ENCODE measurements around the gene PDYN. TPM values are rescaled to one million over a fixed set of nuclear protein-coding genes. Genes with fewer than 3 reads are reported as not detected.

PDYN gene
- total and polyA plus RNA-seq, 10 of the 15 experiments (the other 5 are each of a cell fraction or from before 2014, with no cell fraction given), result not detected

DNA sequence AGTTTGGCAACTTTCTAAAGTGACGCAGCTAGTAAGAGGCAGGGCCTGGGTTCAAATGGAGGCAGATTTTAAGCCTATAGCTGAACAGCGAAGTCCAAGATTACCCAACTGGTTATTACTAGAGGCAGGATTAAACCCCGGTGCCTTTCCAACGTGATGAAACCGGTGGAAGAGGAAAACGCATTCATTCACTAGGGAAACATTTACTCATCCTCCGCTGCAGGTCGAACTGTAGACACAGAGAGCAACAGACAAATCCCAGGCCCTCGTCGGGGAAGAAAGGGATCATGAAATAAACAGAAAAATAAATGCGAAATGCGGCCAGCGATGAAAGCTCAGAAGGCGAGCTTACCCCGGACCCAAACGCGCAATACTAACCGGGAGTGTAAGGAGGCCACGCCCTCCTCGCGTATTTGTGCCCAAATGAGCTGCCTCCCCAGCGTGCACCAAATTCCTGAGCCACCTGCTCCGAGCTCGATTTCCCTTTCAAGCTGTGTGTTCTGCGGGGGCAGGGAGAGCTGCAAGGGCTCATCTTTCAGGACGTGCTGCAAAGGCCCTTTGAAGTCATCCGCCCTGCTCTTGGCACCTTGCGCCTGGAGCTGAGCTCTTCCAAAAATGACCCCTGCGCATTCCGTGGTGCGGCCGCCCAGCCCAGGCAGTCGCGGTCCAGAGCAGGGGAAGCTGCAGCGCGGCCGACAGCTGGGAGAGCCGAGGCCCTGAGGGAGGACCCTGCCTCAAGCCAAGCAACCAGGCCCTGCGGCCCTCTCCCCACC lies 46.9 kb downstream of the PDYN start:
- DNase-seq (ENCODE audit: low read depth, low spot score), result no peak
- POLR2A ChIA-PET, result interaction anchor here (0.6 kb wide), 1 partner anchor 147 kb away, joined by 4 read pairs; no protein-coding TSS in a partner anchor
- no peaks in the 10 kb centered on the region for H3K36me3 ChIP-seq (ENCODE audit: control insufficient read depth in 2 of 2, insufficient read depth in 2 of 2, low read length in 1 of 2)
- no peaks in the 10 kb centered on the region for H3K79me2 ChIP-seq (ENCODE audit: control insufficient read depth, insufficient read depth, low read length)
- BruUV-seq (replicated peaks), result no TSS peak
- H3K4me1 ChIP-seq (ENCODE audit: control insufficient read depth, insufficient read depth, low read length), result no peaks in the 10 kb centered on the region
- H3K4me3 ChIP-seq, result no peak overlapping the region
- no peak overlapping the region for H3K4me2 ChIP-seq (ENCODE audit: control insufficient read depth, insufficient read depth)
- no peak overlapping the region for H3K27ac ChIP-seq (ENCODE audit: control insufficient read depth, insufficient read depth)
- no peak overlapping the region for H3K9ac ChIP-seq (ENCODE audit: control insufficient read depth, insufficient read depth, low read length)
- 20% methylated on average over 39 of the region's 39 CpGs for WGBS (ENCODE audit: insufficient coverage, insufficient replicate concordance, low lambda C conversion rate, missing lambda C conversion rate)
- no peaks in the 10 kb centered on the region for H3K9me3 ChIP-seq (replicated peaks; ENCODE audit: control insufficient read depth, insufficient read depth, low read length)
- CTCF ChIA-PET, result interaction anchor here (1.0 kb wide), 2 partner anchors 14 to 233 kb away, joined by 3 read pairs; no protein-coding TSS in a partner anchor
- H2AFZ ChIP-seq (ENCODE audit: control insufficient read depth, low read depth, low read length), result no peak overlapping the region
- ATAC-seq, result no peak
- RAD21 ChIA-PET (ENCODE audit: unreplicated experiment), result interaction anchor here (0.6 kb wide), 1 partner anchor 48 kb away, joined by 3 read pairs; no protein-coding TSS in a partner anchor
- H4K20me1 ChIP-seq (ENCODE audit: control insufficient read depth, insufficient read depth), result no peaks in the 10 kb centered on the region
- TF ChIP-seq TCF12 (IDR thresholded peaks at IDR 0.05; ENCODE audit: low read depth, low read length), result no peak
- TF ChIP-seq RUNX3 (IDR thresholded peaks at IDR 0.05; ENCODE audit: low read length), result no peak
- TF ChIP-seq MEF2B (IDR thresholded peaks at IDR 0.05; ENCODE audit: partially characterized antibody, poor library complexity, severe bottlenecking), result no peak
- no peak for TF ChIP-seq GABPA (IDR thresholded peaks at IDR 0.05; ENCODE audit: low read depth)
- TF ChIP-seq ELK1 (IDR thresholded peaks at IDR 0.05; ENCODE audit: low read depth, low read length), result no peak
- TF ChIP-seq ZBED1 (IDR thresholded peaks at IDR 0.05; ENCODE audit: borderline replicate concordance), result no peak
- SMC1A ChIA-PET (ENCODE audit: uncharacterized antibody, unreplicated experiment), result interaction anchor here (1.1 kb wide), 1 partner anchor 9 kb away, joined by 4 read pairs; no protein-coding TSS in a partner anchor
- in situ Hi-C loops (cut with MboI), result no loop called here
- FAIRE-seq, result no peak
- H3K27me3 ChIP-seq (replicated peaks in 1 of 2; ENCODE audit: control insufficient read depth in 2 of 2, insufficient read depth in 2 of 2, low read length in 1 of 2), result peaks cover 4 to 7% of the 10 kb centered on the region in 2 experiments
- intact Hi-C loops (cut with micrococcal nuclease; ENCODE audit: unreplicated experiment), result no loop called here

All from GM12878 (cell line).